HG03039 (cell line): ENCODE data around the gene MELTF.
A peak's percentile ranks its signal among the peaks of the same experiment; 100 is the strongest.
"Not testable (repeated sequence)": the region's sequence is repeated elsewhere in the genome, so short reads cannot be mapped to it uniquely, and the experiment has no call there.

Experiments used
- ATAC-seq: cut with Tn5 transposase; IDR thresholded peaks from one replicate; pipeline ENCODE4 v1.9.1; 2021; ENCODE audit warnings: mild to moderate bottlenecking, moderate library complexity; ENCODE audit not compliant: unreplicated experiment

Gene MELTF

DNA sequence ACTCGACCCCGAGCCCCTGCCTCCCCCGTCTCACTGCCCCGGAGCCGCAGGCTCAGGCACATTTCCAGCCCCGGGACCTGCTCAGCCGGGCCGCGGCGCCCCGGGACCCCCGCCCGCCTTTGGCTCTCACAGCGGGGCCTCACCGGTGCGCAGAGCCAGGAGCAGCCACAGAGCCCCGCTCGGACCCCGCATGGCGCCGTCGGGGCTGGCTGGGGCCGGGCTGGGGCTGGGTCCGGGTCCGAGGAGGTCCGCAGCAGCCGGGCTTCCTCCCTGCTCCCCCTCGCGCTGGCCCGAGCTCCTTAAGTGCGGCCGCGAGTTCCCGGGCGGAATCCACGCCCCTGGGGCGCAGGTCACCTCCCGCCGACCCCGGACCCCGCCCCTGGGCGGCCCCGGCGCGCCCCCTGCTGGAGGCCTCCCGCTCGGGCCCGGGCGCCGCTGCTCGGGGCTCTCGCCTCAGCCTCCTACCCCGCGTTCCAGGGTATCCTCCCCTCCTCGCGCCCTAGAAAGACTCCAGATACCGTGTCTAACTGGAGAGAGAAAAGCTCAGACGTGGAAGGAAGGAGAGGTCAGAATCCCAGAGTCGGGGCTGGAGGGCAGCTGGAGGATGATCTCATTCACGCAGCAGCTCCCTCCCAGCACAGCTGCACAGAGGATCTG is at the start of gene MELTF:
MELTF (minus strand) TSS at position 307 of the 657 bp plus-strand sequence; CDS start at position 192, 115 bp downstream.
- ATAC-seq, result peak; percentile 74

DNA sequence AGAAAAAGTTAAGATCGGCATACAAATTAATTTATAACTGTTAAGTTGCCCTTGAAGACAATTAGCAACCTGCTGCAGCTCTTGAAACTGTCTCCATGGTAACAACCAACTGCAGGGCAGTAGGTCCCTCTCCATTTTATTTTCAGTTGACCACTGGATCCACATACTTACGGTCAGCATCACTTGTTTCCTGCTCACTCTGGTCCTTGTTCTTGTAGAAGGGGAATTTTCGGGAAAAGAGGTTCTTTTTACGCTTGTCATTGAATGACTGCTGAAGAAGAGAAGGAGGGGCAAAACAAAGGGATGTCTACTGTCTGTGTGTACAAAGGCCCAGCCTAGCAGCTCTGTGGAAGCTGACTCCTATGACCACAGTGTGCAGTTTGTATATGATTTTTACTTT is 46.8 kb upstream of the MELTF start:
- ATAC-seq, result no peak

DNA sequence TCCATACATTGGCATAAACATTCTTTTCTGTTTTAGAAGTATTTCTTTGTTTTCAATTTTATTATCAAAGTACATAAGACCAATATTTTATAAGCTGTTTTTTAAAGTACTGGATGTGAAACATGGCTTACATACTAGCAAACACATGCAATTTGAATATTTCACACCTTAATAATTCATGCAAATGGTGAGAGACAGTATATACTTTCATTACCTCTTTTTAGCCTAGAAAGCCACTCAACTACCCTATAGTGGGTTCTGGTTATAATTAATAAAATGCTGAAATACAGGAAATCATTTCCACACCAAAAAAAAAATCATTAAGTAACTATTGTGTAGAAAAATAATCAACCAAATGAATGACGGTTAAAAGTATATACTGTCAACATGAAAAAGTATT is 38.5 kb upstream of the MELTF start:
- ATAC-seq, result no peak

DNA sequence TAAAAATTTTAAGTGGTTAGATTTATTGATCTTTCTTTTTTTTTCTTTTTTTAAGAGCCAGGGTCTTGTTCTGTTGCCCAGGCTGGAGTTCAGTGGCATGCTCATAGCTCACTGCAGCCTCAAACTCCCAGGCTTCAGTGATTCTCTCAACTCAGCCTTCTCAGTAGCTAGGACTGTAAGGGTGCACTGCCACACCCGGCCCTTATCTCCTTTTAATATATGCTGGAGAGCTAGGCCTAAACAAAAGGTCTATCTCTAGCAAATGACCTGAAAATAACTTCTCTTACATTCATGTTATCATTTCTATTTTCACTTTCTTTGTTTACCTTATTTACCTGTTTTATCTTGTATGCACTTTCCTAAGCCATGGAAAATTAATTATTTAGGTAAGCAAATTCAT is 35.2 kb upstream of the MELTF start:
- ATAC-seq, result no peak

DNA sequence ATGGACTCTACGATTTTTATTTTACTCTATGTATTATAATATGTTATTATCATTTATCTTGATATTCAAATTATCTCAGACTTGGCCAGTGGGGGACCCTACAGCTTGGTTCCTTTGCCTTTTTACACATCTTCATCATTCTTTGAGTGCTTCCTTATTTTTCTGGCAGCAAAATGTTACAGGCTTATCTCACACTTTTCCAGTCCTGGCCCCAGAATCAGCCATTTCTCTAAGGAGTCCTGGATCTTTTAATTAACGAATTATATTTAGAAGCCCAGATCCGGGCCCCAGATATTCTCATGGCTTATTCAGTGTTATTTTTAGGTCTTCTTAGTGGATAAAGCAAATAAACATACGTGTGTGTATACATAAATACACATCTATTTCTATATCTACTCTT is 32.8 kb upstream of the MELTF start:
- no peak for ATAC-seq

DNA sequence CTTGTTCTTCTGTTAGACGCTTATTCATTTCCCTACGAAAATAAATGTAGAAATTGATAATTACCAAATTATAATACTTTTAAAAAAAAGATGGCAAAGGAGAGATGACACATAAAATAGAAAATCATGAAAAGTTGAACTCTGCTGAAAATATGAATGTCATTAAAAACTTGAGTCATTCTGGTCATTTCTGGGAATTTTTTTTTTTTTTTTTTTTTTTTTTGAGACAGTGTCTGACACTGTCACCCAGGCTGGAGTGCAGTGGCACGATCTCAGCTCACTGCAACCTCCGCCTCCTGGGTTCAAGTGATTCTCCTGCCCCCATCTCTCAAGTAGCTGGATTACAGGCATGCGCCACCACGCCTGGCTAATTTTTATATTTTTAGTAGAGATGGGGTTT is 22.0 kb upstream of the MELTF start:
- peak; percentile 15 for ATAC-seq

DNA sequence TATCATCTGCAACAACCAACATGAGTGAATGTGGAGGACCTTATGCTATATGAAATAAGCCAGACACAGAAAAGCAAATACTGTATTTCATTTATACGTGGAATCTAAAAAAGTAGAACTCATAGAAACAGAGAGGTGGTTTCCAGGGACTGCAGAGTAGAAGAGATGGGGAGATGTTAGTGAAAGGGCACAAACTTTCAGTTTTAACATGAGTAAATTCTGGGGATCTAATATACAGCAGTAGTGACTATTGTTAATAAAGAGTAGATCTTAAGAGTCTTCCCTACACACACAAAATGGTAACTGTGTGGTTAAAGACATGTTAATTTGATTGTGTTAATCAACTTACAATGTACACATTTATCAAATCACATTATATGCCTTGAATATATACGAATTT is 20.9 kb upstream of the MELTF start:
- no peak for ATAC-seq

DNA sequence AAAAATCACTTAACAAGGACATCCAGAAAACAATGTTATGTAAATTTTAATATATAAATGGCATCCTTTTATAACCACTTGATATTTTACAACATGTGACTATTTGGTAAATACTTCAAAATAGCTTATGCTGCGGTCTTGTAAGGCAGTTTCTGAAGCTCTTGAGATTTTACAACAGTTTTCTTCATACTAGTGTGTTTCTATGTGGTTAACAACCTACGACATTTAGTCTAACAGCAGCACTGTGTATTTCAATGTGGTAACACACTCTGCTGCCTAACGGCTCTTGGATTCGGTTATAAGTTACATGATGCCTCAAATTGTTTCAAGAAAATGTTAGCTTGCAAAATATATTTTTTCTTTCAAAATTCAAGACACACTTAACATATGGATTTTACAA is 12.9 kb upstream of the MELTF start:
- no peak for ATAC-seq

DNA sequence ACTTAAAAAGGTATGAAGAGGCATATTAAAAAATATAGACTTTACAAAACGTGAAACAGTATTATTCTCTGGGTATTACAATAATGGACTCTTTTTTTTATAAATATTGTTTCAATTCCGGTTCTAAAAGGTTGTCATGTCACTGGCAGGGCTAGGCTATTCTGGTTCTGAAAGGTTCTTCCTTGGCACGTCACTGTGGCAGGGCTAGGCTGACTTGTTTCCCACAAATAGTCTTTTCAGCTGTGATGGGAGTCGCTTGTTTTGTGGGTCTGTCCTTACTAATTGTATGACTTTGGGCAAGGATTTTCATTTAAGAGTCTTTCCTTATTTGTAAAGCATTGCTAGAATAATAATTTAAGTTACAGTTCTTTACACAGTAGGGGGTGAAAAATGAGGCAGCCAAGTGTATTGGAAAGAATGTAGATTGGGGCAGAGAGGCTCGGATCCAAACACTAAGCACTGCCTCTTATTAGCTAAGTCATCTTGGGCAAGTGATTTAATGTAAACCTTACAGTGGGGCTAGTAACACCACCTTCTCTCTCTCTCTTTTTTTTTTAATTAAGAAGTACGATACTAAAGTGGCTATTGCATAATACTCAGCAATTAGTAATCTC is 12.4 kb upstream of the MELTF start:
- no peak for ATAC-seq

DNA sequence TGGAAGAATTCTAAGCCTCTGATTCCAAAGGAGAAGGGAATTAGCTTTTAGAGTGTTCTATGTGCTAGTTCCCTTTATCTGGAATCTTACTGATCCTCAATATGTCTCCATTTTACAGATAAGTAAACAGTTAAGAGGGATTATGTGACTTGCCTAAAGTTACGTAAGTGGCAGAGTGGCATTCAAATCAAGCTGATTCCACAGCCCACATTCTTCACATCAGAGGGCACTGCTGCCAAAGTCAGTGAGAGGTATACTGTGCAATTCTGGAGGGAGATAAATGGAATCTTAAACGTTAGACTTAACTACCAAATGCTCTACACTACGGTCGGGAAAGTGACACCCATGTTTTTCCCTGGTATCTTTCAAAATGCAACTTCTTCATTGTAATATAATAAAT is 11.0 kb upstream of the MELTF start:
- ATAC-seq, result no peak

DNA sequence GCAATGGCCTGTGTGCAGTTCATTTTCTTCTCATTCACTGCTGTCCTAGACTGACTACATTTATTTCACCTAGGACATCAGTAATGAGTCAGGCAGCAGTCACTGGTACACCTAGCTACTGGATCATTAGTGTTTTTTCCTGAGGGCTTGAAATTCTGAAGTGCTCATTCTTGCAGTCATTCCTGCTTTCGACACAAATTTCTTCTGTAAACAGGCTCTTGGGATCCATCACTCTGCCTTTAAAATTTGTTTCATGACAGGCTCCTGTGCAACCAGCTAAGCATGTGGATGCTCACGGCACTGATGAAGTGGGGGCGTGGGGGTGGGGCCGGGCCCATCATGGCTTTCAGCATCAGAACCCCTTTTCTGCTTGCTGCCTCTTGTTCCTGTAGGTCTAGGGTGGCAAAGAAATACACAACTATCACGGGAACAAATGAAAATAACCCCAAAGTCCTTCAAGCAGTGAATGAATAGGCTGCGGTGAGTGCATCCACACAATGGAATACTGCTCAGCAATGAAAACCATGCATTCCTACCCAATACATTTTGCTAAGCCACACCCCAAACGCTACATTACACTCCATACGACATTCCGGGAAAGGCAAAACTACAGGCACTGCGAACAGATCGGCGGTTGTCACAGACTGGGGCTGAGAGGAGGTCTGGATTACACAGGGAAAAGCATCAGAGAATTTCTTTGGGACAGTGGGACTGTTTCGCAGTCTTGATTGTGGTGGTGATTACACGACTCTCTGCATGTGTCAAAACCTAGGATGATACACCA is 9.3 kb upstream of the MELTF start:
- no peak for ATAC-seq

DNA sequence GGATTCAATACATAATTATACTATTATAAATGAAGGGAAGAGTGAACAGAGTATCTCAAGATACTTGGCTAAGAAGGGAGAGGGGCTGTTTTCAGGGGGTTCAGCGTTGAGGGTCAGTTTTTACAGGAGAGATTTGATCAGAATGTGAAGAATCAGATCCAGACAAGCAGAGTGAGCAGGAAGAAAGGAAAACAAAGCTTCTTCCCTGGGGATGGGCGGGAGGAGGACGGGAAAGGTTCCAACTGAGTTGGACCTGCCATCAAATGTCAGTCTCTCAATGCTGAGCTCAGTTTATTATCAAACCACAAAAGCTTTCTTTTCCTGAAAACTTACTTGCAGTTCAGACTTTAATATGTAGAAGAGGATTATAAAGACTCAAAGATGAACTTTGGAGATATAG is 6.0 kb upstream of the MELTF start:
- ATAC-seq, result no peak

DNA sequence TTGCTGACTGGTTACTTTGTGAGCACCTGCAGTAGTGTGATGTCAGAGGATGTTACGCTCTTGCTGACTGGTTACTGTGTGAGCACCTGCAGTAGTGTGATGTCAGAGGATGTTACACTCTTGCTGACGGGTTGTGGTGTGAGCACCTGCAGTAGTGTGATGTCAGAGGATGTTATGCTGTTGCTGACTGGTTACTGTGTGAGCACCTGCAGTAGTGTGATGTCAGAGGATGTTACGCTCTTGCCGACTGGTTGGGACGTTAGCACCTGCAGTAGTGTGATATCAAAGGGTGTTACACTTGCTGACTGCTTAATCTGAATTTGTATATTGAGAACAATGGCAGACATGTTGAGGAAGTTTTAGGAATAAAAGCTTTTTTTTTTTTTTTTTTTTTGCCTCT is 5.2 kb upstream of the MELTF start:
- not testable (repeated sequence) for ATAC-seq

DNA sequence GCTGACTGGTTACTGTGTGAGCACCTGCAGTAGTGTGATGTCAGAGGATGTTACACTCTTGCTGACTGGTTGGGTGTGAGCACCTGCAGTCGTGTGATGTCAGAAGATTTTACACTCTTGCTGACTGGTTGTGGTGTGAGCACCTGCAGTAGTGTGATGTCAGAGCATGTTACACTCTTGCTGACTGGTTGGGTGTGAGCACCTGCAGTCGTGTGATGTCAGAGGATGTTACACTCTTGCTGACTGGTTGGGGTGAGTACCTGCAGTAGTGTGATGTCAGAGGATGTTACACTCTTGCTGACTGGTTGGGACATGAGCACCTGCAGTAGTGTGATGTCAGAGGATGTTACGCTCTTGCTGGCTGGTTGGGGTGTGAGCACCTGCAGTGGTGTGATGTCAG is 4.1 kb upstream of the MELTF start:
- not testable (repeated sequence) for ATAC-seq

DNA sequence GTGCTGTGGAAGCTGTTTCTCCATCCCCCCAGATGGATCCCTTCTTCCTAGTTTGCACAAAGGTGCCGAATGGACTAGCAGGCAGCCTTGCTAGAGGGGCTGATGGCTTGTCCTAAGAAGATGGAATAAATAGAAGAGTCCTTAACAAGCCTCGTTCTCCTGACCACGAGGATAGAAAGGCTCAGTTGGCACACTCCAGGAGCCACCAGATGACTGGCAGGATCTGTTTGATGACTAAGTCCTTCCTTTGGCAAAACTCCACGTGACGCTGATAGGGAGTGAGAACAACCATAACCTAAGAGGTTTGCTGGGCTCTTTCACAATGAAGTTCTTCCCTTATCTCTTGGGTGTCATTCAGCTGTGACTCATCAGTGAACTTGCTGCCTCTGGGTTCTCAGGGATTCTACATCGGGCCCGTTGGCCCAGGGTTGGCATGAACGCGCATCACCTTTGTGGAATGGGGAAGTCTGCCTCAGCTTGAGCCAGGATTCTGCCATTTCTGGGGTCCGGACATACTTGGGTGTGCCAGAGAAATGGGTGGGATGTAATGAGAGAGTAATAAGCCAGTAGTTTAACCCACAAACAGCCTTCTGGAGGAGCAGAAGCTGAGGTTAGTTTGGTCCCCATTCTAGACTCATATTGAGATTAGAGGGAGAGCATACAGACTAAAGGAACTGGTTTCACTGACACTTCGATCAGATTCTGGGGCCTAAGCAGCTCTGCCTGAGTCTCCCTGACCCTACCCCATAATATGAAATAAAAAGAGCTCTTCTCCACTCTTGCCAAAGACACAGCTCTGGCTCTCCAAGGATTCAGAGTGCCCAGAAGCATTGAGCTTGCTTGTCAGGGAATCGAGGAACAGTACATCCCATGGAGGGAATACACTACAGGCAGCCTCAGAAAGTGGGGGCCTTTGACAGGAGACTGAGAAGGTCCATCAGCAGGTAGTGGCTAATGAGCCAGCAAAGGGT is 2.0 kb upstream of the MELTF start:
- no peak for ATAC-seq

DNA sequence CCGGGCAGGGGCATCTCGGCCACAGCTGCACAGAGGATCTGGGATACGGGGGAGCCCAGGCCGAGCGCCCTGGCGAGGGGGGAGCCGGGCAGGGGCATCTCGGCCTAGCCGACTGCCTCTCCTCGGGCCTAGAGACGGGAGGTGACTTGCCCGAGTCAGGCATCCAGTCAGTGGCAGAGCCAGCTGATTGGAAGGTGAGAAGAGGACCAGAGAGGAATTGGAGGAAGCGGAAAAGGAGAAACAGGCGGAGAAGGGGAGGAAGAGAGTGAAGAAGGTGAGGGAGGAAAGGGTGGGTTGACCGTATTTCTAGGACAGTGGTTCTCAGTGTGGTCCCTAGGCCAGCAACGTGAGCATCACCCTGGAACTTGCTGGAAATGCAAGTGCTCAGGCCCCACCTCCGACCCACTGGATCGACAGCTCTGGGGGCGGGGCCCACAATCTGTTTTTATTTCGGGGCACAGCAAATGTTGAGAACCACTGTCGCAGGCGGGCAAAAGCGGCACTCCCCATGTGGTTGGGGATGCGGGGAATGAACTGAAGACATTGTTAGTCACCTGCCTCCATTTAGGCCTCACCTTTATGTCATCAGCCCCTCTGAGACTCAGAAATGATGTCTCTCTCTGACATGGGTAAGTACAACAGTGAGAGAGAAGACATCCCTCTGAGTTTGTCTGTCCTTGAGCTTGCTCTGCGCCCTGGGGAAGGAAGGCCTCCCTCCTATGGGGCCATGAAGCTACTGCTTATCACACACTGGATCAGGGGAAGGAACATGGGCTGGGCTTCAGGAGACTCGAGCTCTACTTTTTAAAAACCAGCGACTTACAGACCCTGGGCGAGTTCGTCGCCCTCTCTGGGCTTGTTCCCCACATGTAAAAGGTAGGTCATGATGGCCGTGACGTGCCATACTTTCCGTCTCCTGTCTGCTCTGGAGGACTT is 1.0 kb upstream of the MELTF start:
- no peak for ATAC-seq

DNA sequence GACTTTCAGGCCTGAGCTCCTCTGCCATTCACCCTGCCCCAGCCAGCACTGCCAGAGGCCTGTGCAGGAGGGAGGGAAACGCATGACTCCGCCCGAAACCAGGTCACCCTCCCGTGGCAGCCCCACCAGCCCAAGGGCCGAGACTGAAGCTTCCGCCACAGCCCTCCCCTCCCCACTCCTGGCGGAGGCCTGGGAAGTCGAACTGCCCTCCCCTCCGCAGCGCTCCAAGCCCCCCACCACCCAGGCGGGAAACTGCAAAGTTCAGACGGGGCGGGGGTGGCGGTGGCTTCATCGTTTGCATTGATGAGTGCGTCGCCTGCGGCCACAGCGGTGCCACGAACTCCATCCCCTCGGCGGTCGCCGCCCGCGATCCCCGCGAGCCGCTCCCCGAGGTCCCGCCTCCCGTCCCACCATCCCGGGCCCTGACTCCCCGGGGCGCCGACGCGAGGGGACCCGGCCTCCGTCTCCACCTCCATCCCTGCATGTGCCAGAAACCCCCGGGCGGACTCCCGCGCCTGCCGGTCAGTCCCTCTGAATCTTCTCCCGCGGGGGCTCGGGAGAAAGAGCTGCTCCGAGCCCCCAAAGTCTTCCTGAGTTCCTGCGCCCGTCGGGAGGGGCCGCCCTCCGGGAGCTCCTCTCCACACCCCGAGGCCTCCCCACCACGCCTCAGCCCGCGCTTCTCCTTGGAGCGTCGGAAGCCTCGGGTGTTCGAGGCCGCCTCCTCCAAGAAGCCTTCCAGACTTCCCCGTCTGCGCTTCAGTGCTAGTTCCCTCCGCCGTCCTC is 698 bp downstream of the MELTF start:
- peak; percentile 2 for ATAC-seq

DNA sequence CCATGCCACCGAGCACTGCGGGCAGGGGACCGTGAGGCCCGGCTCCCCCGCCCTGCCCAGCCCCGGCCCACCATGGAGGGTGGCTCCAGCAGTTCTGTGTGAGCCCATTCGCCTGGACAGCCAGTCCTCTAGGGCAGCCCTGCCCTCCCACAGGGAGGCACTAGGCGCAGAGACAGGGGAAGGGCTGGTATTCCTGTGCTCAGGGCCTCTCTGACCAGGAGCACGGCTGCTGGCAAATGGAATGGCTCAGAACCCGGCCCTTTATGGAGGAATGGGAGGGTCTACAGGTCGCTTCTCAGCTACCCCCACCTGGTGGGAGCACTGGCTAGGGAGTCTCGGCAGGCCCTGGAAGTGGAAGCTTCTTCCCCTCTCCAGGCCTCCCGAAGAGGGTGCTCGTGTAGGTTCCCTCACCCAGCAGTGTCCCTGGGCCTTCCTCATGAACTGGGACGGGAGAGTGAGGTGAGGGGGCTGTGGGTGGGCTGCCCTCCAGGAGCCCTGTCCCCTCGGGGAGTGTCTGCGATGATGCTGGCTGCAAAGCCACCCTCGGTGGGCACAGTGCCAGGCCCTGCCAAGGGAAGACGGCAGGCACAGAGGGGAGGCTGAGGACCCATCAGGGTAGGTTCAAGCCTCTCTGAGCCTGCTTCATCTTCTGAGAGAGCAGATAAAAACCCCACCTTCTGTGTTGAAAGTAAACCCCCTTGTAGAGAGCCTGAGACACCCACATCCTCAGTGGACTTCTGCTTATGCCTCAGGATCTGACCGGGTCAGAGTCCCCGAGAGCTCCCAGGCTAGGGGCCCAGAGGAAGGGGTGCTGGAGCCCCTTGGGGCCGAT is 1.5 kb downstream of the MELTF start:
- no peak for ATAC-seq
